Measurements from ENCODE around the gene ARHGAP6. TPM values are rescaled to one million over a fixed set of nuclear protein-coding genes. Genes with fewer than 3 reads are reported as not detected.

The ARHGAP6 gene
- total RNA-seq, 6 experiments from 2014 or later, result 0.51 to 1.0 (median 0.69) TPM

DNA sequence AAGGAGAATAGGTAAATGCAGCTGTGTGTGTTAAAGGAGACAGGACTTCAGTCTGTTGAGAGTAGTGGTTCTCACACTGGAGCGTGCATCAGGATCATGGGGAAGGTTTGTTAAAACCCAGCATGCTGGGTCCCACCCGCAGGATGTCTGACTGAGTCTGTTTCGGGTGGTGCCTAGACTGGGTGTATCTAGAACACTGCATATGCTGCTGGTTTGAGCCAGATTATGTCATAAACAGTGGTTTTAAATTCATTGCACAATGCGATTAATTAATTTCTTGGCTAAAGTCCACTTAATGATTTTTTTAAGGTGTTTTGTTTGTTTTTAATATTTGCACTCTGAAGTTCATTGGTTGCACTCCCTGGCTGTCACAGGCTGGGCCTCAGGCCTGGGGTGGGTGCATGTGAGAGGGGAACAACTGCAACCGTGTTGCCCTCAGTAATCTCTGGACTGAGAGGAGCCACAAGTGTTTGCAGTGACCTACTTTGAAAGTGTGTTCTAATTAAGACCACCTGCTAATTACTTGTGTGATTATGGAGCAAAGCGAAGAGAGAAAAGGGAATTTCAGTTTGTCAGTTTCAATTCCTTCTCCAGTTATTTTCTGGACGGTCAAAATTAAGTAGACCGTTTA is 546.3 kb downstream of the ARHGAP6 start:
- TF ChIP-seq, protein P1, sequence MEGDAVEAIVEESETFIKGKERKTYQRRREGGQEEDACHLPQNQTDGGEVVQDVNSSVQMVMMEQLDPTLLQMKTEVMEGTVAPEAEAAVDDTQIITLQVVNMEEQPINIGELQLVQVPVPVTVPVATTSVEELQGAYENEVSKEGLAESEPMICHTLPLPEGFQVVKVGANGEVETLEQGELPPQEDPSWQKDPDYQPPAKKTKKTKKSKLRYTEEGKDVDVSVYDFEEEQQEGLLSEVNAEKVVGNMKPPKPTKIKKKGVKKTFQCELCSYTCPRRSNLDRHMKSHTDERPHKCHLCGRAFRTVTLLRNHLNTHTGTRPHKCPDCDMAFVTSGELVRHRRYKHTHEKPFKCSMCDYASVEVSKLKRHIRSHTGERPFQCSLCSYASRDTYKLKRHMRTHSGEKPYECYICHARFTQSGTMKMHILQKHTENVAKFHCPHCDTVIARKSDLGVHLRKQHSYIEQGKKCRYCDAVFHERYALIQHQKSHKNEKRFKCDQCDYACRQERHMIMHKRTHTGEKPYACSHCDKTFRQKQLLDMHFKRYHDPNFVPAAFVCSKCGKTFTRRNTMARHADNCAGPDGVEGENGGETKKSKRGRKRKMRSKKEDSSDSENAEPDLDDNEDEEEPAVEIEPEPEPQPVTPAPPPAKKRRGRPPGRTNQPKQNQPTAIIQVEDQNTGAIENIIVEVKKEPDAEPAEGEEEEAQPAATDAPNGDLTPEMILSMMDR (IDR thresholded peaks at IDR 0.05), result no peak
- Mint-ChIP-seq H3K9me3 (no peaks in the 10 kb centered on the region), H3K4me1 (ENCODE audit: low read depth) (peaks cover 31% of the 10 kb centered on the region), H3K27ac (no peak overlapping the region), H3K4me3 (no peak overlapping the region), H3K27me3 (ENCODE audit: insufficient read depth) (no peaks in the 10 kb centered on the region), H3K36me3 (ENCODE audit: low read depth) (peaks cover 22% of the 10 kb centered on the region)
- no peak for DNase-seq

DNA sequence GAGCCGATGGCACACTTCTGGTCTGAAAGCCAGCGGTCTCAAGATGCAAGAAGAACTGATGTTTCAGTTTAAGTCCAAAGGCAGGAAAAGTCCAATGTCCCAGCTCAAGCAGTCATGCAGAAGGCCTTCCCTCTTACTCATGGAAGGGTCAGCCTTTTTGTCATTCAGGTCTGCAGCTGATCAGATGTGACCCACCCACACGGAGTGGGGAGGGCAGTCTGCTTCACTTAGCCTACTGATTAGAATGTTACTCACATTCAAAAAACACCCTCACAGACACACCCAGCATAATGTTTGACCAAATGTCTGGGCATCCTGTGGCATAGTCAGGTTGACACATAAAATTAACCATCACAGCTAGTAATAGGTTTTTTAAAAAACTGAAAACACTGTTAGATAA is 548.0 kb downstream of the ARHGAP6 start:
- H3K4me3 Mint-ChIP-seq, result peak overlapping the region; percentile 43; the same call in 1 of the 2 replicates
- H3K27me3 Mint-ChIP-seq (ENCODE audit: insufficient read depth), result no peaks in the 10 kb centered on the region
- H3K36me3 Mint-ChIP-seq (ENCODE audit: low read depth), result peaks cover 22% of the 10 kb centered on the region
- no peaks in the 10 kb centered on the region for H3K9me3 Mint-ChIP-seq
- no peak for DNase-seq
- H3K27ac Mint-ChIP-seq, result peak overlapping the region; percentile 73
- peaks cover 48% of the 10 kb centered on the region for H3K4me1 Mint-ChIP-seq (ENCODE audit: low read depth)
- TF ChIP-seq, protein P1 (IDR thresholded peaks at IDR 0.05), result no peak

DNA sequence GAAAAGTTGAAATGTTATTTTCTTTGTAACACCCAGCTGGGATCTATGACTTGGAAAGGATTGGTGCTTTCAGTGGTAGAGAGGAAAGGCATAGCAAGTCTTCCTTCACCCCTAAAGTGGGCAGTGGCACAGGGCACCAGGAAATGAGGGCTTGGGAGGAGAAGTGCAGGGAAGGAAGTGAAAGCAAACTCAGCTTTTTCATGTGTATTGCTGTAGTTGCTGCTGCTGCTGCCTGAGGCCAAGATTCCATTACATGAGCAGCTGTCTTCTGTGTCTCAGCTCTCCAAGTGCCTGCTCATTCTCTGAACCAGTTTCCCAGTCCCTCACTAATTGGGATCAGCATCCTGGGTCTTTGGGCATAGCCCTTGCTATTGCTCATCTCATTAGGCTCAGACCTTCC is 552.0 kb downstream of the ARHGAP6 start:
- DNase-seq, result peak; percentile 28
- Mint-ChIP-seq H3K36me3 (ENCODE audit: low read depth) (peaks cover 10% of the 10 kb centered on the region; the same call in 1 of the 2 replicates), H3K4me1 (ENCODE audit: low read depth) (peaks cover 59% of the 10 kb centered on the region), H3K9me3 (no peaks in the 10 kb centered on the region), H3K27me3 (ENCODE audit: insufficient read depth) (no peaks in the 10 kb centered on the region), H3K4me3 (peak overlapping the region; percentile 84; the same call in 1 of the 2 replicates), H3K27ac (peak overlapping the region; percentile 88)
- TF ChIP-seq, protein P1 (IDR thresholded peaks at IDR 0.05), result no peak

DNA sequence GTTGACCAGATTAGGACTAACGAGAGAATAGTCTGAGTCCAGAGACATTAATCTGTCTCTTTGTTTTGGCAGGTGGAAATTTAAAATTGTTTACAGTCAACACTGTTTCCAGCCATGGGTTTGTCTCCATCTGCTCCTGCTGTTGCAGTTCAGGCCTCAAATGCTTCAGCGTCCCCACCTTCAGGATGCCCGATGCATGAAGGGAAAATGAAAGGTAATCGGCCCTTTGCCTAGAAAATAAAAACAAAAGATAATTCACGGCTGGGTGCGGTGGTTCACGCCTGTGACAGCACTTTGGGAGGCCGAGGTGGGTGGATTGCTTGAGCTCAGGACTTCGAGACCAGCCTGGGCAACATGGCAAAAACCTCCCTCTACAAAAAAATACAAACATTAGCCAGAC is 553.8 kb downstream of the ARHGAP6 start:
- Mint-ChIP-seq H3K9me3 (no peaks in the 10 kb centered on the region), H3K27ac (peak overlapping the region; percentile 94), H3K4me3 (no peak overlapping the region; the same call in 1 of the 2 replicates), H3K27me3 (ENCODE audit: insufficient read depth) (no peaks in the 10 kb centered on the region), H3K4me1 (ENCODE audit: low read depth) (peaks cover 50% of the 10 kb centered on the region), H3K36me3 (ENCODE audit: low read depth) (peaks cover 4% of the 10 kb centered on the region; the same call in 1 of the 2 replicates)
- no peak for DNase-seq
- TF ChIP-seq, protein P1 (IDR thresholded peaks at IDR 0.05), result no peak

DNA sequence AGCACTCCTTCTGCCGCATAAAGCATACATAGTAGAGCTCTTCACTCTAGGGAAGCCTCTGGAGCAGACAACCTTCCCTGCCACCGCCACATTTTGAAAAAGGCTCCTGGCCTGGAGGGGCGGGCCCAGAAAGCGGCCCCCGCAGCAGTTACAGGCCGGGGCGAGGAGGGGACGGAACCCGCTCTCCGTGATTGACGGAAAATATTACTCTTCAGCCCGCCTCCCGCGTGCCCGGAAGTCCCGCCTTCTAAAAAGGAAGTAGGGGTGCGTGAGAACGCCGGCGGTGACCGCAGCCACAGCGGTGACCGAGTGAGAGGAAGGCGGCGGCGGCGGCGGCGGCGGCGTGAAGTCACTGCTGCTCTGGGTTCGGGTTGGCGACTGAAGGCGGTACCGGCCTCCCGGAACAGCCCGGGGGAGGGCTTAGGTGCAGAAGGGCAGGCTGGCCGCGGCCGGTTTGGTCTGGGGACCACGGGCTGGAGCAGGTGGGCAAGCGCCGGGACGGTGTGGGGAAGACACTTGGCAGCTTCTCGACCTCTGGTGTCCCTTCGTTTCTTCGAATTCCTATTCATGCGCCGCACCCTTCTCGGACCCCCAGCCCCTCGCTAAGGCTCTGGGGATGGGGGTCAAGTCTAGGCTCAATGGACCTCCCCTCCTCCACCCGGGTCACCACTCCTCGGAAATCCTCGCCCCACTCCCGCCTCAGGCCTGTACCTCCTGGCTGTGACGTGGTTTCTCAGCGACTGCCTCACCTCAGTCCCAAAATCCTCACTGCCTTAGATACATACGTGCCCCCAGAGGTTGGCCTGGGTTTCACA is 554.5 kb downstream of the ARHGAP6 start, which contains the start of gene HCCS:
Gene HCCS, plus strand, starts transcription at position 296 of the 815 bp plus-strand sequence. CDS start 729 bp downstream, outside the sequence.
- Mint-ChIP-seq H3K4me1 (ENCODE audit: low read depth) (peaks cover 43% of the 10 kb centered on the region), H3K4me3 (no peak within 1 kb of the TSS; the same call in 1 of the 2 replicates), H3K36me3 (ENCODE audit: low read depth) (peaks cover 4% of the 10 kb centered on the region; the same call in 1 of the 2 replicates), H3K27ac (peak within 1 kb of the TSS; percentile 94), H3K27me3 (ENCODE audit: insufficient read depth) (no peaks in the 10 kb centered on the region), H3K9me3 (no peaks in the 10 kb centered on the region)
- peak; percentile 81 for DNase-seq
- TF ChIP-seq, protein P1 (IDR thresholded peaks at IDR 0.05), result peak; percentile 37; the same call in 1 of the 2 replicates

All from HFFc6 (cell line).